HG03159 (cell line): ENCODE results near the gene TBC1D2B.

Experiments used
- ATAC-seq: cut with Tn5 transposase; IDR thresholded peaks from one replicate; pipeline ENCODE4 v1.9.1; 2021; ENCODE audit warnings: mild to moderate bottlenecking, moderate library complexity; ENCODE audit not compliant: unreplicated experiment

The TBC1D2B gene

GRCh38 chr15:78037779-78038305 lies 39.7 kb downstream of the TBC1D2B start:
- ATAC-seq, result no peak

DNA sequence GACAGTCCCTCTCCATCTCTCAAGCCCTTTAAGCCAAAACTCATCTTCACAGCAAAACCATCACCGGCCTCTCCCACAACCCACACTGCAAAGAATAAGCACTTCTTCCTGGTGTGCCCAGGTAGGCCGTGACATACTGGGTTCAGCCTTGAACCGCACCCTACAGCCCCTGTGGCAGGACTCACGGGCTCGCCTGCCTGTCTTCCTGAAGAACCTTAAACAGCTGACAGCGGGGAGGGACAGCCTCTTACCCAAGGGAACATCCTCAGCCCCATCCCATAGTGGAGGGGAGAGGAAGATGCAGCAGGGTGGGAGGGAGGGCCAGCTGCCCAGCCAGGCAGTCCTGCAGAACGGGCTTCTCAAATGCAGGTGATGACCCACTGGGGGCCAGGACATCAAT lies 40.2 kb downstream of the TBC1D2B start:
- ATAC-seq, result no peak

- no peak for ATAC-seq
Measured at GRCh38 chr15:78035861-78036476, 41.5 kb downstream of the TBC1D2B start.

DNA sequence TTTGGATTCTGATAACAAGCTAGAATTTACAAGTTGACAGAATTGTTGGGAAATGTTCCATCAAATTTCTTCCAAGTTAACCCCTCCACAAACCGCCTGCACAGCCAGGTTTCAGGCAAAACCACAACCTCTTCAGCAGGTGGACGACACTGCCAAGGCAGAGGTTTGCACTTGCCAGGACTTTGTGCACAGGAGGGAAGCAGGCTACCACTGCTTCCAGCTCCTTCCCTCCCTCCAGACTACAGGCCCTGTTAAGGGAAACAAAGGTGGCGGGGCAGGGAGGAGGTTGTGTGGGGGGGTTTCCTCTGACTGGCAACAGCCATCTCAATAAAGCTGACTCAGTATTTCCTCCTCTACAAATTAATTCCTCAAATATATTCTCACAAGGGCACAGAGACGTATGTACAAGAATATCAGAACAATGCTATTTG lies 42.2 kb downstream of the TBC1D2B start:
- no peak for ATAC-seq

DNA sequence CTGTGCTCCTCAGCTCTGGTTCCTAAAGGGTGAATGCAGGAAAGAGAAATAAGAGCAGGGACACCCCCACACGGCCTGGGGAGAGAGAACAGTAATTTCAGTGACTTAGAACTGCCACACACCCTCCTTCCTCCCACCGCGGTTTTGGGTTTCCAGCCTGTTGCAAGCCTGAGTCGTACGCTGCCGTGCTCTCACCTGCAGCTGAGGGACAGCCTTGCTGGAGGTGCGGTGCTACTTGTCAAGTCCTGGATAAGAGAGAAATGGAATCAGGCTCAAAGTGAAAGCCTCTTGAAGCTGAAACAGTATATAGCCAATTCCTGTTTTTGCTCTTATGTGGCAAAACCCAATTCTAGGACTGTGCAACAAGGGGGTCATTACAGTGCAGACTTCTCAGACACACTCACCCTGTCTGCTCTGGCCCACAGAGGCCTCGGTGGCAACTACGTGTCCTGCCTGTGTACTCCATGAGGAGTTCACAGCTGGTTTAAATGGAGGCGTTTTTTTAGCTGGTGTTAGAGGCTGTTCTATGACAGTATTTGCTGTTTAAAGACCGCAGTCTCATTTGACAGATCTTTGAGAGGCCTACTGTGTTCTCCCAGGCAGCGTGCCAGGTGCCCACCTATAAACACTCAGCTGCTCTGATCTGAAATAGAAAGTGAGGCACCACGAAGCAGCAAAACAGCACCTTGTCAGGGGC lies 42.9 kb downstream of the TBC1D2B start:
- peak; percentile 51 for ATAC-seq

- no peak for ATAC-seq
Measured at GRCh38 chr15:78033864-78034263, 43.6 kb downstream of the TBC1D2B start.

DNA sequence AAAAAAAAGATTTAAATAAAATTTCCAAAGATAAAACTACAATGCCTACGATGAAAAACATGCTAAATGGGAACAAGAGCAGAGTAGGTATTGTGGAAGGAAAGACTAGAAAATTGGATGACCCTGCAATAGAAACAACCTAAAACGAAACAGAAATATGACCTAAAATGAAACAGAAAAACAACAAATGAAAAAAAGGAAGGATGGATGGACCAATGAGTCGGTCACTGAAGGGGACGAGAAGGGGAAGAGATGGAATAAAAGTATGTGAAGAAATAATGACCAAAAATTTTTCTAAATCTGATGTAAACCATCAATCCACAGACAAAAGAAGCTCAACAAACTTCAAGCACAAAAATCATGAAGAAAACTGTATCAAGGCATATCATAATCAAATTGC lies 44.8 kb downstream of the TBC1D2B start:
- ATAC-seq, result no peak

DNA sequence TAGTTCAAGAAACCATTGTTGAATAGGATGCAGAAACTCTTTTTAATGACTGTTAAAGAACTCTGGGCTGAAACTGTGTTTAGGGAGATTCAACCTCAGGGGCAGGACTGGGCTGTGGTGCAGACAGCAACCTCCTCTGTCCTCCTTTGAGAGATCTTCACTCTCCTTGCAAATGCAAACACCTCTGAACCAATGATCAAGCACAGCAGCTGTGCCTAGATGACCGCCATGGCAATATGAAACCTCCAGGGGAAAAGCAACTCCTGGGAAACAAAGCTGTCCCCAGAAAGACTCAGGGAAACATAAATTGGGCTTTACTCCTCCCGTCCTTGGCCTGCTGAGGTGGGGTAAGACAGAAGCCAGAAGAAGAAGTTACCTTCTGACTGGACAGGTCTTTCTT lies 52.6 kb downstream of the TBC1D2B start:
- no peak for ATAC-seq

DNA sequence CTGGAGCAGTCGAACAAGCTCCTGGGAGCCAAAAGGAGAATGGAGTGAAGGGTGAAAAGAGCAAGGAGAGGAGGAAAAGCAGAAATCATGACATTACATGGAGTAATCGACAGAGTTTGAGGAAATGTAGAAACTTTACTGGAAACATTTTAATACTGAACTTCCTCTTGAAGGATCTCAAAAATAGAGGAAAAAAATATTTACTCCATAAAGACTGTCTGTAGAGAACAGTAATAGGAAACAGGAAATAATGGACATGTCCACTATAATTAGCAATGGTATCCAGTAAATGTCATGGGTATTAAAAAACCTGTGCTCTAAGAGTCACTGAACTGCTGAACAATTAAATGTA lies 53.0 kb downstream of the TBC1D2B start:
- ATAC-seq, result no peak

- ATAC-seq, result no peak
Measured at GRCh38 chr15:78023865-78024518, 53.5 kb downstream of the TBC1D2B start.

- no peak for ATAC-seq
Measured at GRCh38 chr15:78023081-78023665, 54.3 kb downstream of the TBC1D2B start.

DNA sequence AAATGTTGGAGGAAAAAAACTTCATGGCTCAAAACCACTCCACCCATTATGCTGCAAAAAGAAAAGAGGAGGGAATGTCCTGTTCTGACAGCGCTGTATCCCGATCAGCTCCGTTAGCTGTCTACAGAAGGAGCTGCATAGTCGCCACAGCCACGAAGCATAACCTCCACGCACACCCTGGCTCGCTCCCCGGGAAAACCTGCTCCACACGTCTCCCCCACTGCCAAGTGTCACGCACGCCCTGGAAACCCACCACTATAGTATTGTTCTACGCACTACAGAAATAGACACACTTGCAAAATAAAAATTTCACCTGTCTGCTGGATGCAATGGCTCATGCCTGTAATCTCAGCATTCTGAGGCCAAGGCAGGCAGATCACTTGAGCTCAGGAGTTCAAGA lies 55.8 kb downstream of the TBC1D2B start:
- no peak for ATAC-seq

GRCh38 chr15:78020007-78020406 lies 57.5 kb downstream of the TBC1D2B start:
- ATAC-seq, result no peak

- no peak for ATAC-seq
Measured at GRCh38 chr15:78018946-78019644, 58.4 kb downstream of the TBC1D2B start.

DNA sequence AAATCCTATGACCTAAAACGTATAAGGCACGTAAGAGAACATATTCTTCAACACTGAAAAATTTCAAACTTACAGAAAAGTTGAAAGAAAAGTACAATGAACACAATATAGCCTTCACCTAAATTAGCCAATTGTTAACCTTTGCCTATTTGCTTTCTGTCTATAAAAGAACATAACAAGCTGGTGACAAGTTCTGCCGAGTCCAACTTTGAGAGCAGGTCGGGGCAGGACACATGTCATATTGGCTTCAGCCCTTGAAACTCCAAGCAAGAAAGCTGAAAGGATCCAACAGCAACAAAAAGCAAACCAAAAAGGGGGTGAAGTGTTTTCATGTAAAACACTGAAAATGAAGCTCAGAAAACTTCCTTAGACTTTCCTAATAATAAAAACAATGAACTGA lies 59.1 kb downstream of the TBC1D2B start:
- no peak for ATAC-seq

- no peak for ATAC-seq
Measured at GRCh38 chr15:78016860-78017259, 60.7 kb downstream of the TBC1D2B start.

DNA sequence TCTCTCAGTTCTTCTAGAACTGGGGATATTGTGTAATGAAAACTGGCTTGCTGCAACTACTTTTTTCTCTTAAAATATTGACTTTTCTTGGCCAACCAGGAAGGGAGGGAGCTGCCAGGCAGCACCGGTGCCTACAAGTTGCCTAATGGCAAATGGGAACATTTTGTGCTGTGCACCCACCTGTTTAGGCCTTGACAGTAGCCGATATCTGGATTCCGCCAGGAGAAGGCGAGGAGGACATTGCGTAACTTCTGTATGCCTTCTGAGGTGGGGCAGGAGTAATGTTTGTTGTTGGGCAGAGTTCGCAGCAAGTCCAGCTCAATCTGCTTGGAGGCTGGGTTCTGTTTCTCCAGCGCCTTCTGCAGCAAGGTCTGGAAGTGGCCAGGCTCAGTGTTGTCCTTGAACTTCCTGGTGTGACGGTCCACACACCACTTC lies 64.9 kb downstream of the TBC1D2B start:
- ATAC-seq, result no peak

DNA sequence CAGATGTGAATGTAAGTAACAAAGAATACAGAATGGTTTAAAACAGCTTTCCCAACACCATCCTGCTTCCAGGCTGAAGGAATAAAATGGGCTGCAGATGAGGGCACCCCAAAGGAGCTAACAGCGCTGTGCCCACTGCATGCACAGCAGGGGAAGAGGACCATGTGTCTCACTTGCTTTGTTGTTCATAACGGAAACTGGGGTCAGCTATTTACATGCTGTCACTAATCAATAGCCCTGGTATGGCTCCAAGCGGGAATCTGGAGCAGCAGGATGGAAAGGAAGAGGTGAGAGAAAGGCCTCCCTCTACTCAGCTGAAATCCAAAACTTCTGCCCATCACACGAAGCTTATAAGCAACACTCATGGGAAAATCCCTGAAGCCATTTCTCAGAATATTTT lies 67.4 kb downstream of the TBC1D2B start:
- ATAC-seq, result no peak

- ATAC-seq, result no peak
Measured at GRCh38 chr15:78007964-78008886, 69.3 kb downstream of the TBC1D2B start.
